ENCODE measurements around the gene HSD17B8. TPM values are rescaled to one million over a fixed set of nuclear protein-coding genes. Genes with fewer than 3 reads are reported as not detected.
A peak's percentile ranks its signal among the peaks of the same experiment; 100 is the strongest.

HSD17B8 gene
- total RNA-seq, 1 experiment from 2014 or later, result 4.2 TPM

- no TSS peak for BruUV-seq (replicated peaks)
- Histone ChIP-seq H2AFZ (ENCODE audit: low read length) (no peak overlapping the region), H3K4me2 (ENCODE audit: low read length) (peak overlapping the region; percentile 50), H3K27me3 (ENCODE audit: low read length) (no peaks in the 10 kb centered on the region), H3K4me3 (ENCODE audit: low read length) (peak overlapping the region; percentile 43; the same call in 1 of the 2 replicates), H3F3A (ENCODE audit: low read length, unreplicated experiment) (no peaks in the 10 kb centered on the region), H3K9ac (ENCODE audit: low read length) (no peak overlapping the region), H3K36me3 (ENCODE audit: low read depth, low read length) (no peaks in the 10 kb centered on the region), H3K9me2 (replicated peaks; ENCODE audit: low read length) (no peaks in the 10 kb centered on the region), H4K20me1 (ENCODE audit: low read length) (no peaks in the 10 kb centered on the region), H3K9me3 (ENCODE audit: low read length) (no peaks in the 10 kb centered on the region), H3K4me1 (ENCODE audit: insufficient read depth, low read length) (0 out of 2 replicates have a peak, but pooled peaks cover 5% of the 10 kb centered on the region), H3K27ac (ENCODE audit: low read length) (no peak overlapping the region), H3K79me2 (ENCODE audit: low read length) (0 out of 2 replicates have a peak, but pooled peaks cover 5% of the 10 kb centered on the region)
- no peak for TF ChIP-seq EZH2phosphoT487 (IDR thresholded peaks at IDR 0.05; ENCODE audit: borderline replicate concordance, low read length)
- no peak for TF ChIP-seq EZH2 (IDR thresholded peaks at IDR 0.05; ENCODE audit: low read length, unreplicated experiment)
- TF ChIP-seq CTCF (conservative IDR thresholded peaks at IDR 0.05; ENCODE audit: low read depth, low read length), result no peak
- DNase-seq, result no peak
- POLR2A ChIA-PET (ENCODE audit: unreplicated experiment), result no interaction called here
- CTCF ChIA-PET, result no interaction called here
- intact Hi-C loops (cut with micrococcal nuclease), result no loop called here
- no peak; the same call in 1 of the 2 replicates for ATAC-seq
Measured at GRCh38 chr6:33213166-33213988, 8.9 kb downstream of the HSD17B8 start.

GRCh38 chr6:33213989-33214335 lies 9.5 kb downstream of the HSD17B8 start:
- Histone ChIP-seq H3K36me3 (ENCODE audit: low read depth, low read length) (no peaks in the 10 kb centered on the region), H3K27ac (ENCODE audit: low read length) (no peak overlapping the region), H3K9ac (ENCODE audit: low read length) (no peak overlapping the region), H3K9me3 (ENCODE audit: low read length) (no peaks in the 10 kb centered on the region), H3K27me3 (ENCODE audit: low read length) (no peaks in the 10 kb centered on the region), H3F3A (ENCODE audit: low read length, unreplicated experiment) (no peaks in the 10 kb centered on the region), H2AFZ (ENCODE audit: low read length) (no peak overlapping the region), H3K4me1 (ENCODE audit: insufficient read depth, low read length) (0 out of 2 replicates have a peak, but pooled peaks cover 2% of the 10 kb centered on the region), H4K20me1 (ENCODE audit: low read length) (no peaks in the 10 kb centered on the region), H3K79me2 (ENCODE audit: low read length) (0 out of 2 replicates have a peak, but pooled peaks cover under 1% of the 10 kb centered on the region), H3K4me2 (ENCODE audit: low read length) (peak overlapping the region; percentile 50), H3K9me2 (replicated peaks; ENCODE audit: low read length) (no peaks in the 10 kb centered on the region), H3K4me3 (ENCODE audit: low read length) (no peak overlapping the region)
- ChIA-PET POLR2A (ENCODE audit: unreplicated experiment) (no interaction called here), CTCF (no interaction called here)
- TF ChIP-seq CTCF (conservative IDR thresholded peaks at IDR 0.05; ENCODE audit: low read depth, low read length) (no peak), EZH2phosphoT487 (IDR thresholded peaks at IDR 0.05; ENCODE audit: borderline replicate concordance, low read length) (no peak)
- ATAC-seq (0 out of 2 replicates have a peak, but pooled peaks have one; percentile 11), DNase-seq (no peak)
- intact Hi-C loops (cut with micrococcal nuclease), result no loop called here
- BruUV-seq (replicated peaks), result no TSS peak

Measured in PC-3 (cell line).